Activated T-helper 1 cell treated with anti-CD3 and anti-CD28 coated beads, Interleukin-2, amount 50 U/mL, for 16 hours (primary cell): Measurements from ENCODE around the gene DPP6.
"Not testable (repeated sequence)": the region's sequence is repeated elsewhere in the genome, so short reads cannot be mapped to it uniquely, and the experiment has no call there.

Experiments
- DNase-seq, 2 donors: peaks; one replicate each; pipeline ENCODE4 v3.0.0-alpha.2; 2020; ENCODE audit warnings: low read depth in 1 of 2, low spot score in 1 of 2

DPP6 gene

DNA sequence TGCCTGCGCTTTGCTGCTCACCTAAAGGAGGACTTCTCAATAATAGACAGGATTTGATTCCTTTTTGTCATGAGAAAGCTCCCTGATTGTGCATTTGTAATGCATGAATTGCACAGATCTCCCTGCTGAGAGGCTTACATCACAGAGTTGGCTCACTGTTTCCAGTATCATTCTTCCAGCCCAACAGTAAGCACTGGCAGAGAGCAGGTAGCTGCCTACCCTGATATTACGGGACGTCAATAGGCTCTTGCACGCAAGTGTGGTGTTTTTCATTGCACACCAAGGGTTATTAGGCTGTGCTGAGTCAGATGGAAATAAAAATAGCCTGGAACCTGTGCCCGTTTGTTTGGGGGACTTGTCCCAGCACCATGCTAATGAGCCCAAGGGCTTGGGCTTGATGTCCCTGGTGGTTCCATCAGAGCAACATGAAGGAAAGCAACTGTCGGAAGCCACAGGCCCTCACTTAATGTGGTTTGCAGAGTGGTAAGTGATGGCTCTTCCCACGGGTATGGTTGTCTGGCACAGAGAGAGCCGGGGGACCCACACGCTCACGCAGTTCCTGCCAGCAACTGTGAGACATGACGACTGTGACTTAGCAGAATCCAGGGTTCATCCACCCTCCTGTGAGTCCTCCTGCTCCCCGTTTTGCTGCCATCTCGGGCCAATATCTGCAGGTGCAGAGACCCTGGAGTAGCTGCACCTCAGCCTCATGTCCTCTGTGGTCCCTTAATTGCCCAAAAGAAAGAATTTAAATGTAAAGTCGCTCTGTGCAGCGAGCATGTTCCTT lies 20.4 kb downstream of the DPP6 start:
- DNase-seq = not testable (repeated sequence)

GRCh38 chr7:154078523-154078922 lies 26.3 kb downstream of the DPP6 start:
- DNase-seq = not testable (repeated sequence)

GRCh38 chr7:154080249-154080648 lies 28.1 kb downstream of the DPP6 start:
- DNase-seq = not testable (repeated sequence)

- DNase-seq = not testable (repeated sequence)
Measured at GRCh38 chr7:154087037-154087725, 35.0 kb downstream of the DPP6 start.

DNA sequence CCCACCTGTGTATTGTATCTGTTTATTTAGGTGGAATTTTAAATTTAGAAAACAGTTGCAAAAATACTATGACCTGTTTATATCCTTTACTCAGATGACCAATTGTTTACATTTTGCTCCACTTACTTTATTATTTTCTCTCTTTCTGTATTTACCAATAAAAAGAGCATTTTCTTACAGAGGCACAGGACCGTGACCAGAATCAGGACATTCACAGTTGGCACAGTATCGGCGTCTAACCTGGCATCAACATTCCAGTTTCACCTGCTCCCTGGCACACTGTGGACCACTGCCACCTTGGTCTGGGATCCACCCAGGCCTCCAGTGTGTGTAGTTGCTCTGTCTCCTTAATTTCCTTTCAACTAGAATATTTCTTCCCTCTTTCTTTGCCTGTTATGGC lies 39.9 kb downstream of the DPP6 start:
- not testable (repeated sequence) for DNase-seq

GRCh38 chr7:154095201-154095600 lies 43.0 kb downstream of the DPP6 start:
- DNase-seq = not testable (repeated sequence)

DNA sequence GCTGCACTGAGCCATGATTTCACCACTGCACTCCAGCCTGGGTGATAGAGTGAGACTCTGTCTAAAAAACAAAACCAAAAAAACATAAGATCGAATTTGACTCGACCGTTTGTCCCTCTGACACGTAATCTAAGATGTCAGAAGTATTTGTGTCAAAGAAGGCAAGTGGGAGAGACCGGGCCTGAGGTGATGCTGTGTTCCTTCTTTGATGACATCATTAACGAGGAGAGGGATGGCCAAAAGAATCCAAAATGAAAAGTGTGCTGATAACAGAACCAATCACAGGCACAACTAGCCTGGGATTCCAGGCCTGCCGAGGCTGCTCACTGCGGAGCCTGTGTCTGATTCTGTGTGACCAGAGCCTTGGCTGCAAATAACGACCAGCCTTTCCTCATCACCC lies 52.9 kb downstream of the DPP6 start:
- DNase-seq = not testable (repeated sequence)

GRCh38 chr7:154109615-154110014 lies 57.4 kb downstream of the DPP6 start:
- not testable (repeated sequence) for DNase-seq

GRCh38 chr7:154113732-154114351 lies 61.6 kb downstream of the DPP6 start:
- DNase-seq = not testable (repeated sequence)

GRCh38 chr7:154117411-154118390 lies 65.5 kb downstream of the DPP6 start:
- not testable (repeated sequence) for DNase-seq

DNA sequence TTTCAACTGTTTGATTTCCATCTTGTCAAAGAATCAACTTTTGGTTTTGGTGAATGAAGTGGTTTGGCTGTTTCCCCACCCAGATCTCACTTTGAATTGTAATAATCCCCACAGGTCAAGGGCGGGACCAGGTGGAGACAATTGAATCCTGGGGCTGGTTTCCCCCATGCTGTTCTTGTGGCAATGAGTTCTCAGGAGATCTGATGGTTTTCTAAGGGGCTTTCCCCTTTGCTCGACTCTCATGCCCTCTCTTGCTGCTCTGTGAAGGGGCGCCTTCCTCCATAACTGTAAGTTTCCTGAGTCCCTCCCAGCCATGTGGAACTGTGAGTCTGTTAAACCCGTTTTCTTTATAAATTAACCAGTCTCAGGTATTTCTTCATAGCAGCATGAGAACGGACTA lies 68.6 kb downstream of the DPP6 start:
- DNase-seq = not testable (repeated sequence)

DNA sequence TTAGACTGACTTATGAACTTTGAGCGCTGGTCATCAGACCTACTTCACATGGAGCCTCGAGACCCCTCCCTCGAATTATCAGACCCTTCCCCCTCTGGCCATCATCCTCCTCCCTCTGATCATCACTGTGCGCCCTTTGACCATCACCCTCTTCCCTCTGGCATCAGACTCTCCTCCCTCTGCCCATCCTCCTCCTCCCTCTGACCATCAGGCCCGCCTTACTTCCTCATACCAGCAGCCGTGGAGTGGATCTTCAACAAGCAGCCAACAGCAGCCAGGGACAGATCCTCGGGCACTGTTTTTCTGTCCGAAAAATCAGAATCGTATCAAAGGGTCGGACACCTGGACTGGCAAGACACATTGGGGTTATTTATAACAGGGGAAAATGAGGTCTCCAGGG lies 70.5 kb downstream of the DPP6 start:
- DNase-seq = not testable (repeated sequence)

- DNase-seq = not testable (repeated sequence)
Measured at GRCh38 chr7:154123397-154123796, 71.2 kb downstream of the DPP6 start.

GRCh38 chr7:154129142-154129541 lies 76.9 kb downstream of the DPP6 start:
- DNase-seq = not testable (repeated sequence)

GRCh38 chr7:154132617-154133016 lies 80.4 kb downstream of the DPP6 start:
- not testable (repeated sequence) for DNase-seq

DNA sequence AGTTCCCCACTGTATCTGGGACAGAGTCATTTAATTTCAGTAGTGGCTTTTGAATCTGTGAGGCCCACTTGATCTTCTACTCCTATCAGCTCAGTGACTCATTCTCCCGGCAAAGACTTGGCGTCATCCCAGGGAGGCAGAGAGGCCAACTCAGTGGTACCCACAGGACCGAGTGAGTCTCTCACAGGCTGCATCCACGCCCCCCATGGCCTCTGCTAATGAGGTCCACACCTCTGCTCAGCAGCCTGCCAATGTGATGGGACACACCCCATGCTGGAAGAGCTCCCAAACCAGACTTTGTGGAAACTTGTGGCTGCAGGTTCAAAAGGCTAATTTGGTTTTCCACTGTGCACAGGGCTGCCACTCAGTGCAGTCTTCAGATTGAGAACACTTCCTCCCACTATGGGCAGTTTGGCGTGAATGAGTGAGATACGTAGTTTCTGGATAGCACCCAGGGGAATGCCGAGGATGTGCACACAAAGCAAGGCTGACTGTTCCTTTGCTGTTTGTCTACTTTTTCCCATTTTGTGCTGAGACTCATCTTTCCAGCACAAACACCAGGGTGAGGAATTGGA lies 81.6 kb downstream of the DPP6 start:
- DNase-seq = not testable (repeated sequence)

DNA sequence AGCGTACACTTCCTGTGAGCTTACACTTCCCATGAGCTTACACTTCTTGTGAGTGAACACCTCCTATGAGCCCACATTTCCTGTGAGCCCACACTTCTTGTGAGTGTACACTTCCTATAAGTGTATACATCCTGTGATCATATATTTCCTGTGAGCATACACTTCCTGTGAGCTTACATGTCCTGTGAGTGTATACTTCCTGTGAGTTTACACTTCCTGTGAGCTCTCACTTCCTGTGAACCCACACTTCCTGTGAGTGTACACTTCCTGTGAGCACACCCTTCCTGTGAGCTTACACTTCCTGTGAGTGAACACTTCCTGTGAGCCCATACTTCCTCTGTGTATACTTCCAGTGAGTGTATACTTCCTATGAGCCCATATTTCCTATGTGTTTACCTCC lies 82.5 kb downstream of the DPP6 start:
- not testable (repeated sequence) for DNase-seq

GRCh38 chr7:154135646-154136045 lies 83.4 kb downstream of the DPP6 start:
- not testable (repeated sequence) for DNase-seq

DNA sequence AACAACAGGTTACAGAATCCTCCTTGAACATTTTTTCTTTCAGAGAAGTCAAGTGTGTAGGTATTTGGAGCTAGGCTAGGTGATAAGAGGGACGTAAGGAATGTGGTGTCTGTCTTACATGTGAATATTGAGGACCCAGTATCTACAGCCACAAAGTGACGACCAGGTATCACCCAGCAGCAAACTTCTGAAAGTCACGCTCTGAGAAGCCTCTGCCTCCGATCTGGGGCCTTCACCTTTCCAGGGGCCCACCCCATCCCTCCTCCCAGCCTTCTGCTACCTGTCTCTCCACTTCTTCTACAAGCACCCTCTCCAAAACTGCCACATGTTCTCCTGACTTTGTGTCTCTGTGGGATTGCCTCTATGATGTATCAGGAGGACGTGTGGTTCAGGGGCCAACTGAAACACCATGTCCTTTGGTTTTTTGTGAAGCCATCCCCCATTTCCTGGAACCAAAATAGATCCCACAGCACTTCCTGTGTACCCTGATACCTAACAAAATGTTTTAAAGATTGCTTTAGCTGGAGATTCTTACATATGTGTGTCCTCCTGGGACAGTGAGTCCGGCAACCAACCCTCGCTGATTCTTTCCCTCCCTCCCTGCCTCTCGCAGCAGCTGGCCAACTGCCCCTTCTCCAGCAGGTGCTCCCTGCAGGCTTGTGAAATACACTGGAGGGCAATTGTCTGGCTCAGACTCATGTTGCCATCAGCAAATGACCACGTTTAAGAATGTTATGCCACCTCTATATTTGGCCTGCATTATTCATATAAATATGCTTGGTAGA lies 93.9 kb downstream of the DPP6 start:
- DNase-seq = not testable (repeated sequence)

- not testable (repeated sequence) for DNase-seq
Measured at GRCh38 chr7:154146707-154147038, 94.5 kb downstream of the DPP6 start.
